PC-9 (cell line): ENCODE results near the gene CBLB. TPM values are rescaled to one million over a fixed set of nuclear protein-coding genes. Genes with fewer than 3 reads are reported as not detected.

Experiments used
- BruUV-seq: library from RNA; stranded (reverse); fragments of 400-500 nt; replicated peaks from 2 replicates; lab custom pipeline; 2021; lab: Mats Ljungman, UMichigan
- CTCF ChIA-PET: fragments of 300-600 bp; sonication (Branson Sonifier 250); formaldehyde crosslinking; loops from one replicate; lab custom pipeline; 2022; ENCODE audit warnings: antibody characterized with exemption; lab: Charles Lee
- POLR2A ChIA-PET: fragments of 300-600 bp; sonication (Branson Sonifier 250); formaldehyde crosslinking; loops from one replicate; lab custom pipeline; 2022; ENCODE audit warnings: antibody characterized with exemption; ENCODE audit not compliant: unreplicated experiment; lab: Charles Lee
- DNase-seq, 2 experiments: peaks; one replicate each; pipeline versions ENCODE4 v3.0.0 to v3.0.0-alpha.2; 2015 to 2022; ENCODE audit warnings: mixed read lengths in 1 of 2
- H2AFZ ChIP-seq: fragments of 200-600 bp; sonication (generic); 2 replicates; pipeline ENCODE4 v1.8.1; 2017; ENCODE audit warnings: antibody characterized with exemption
- H3F3A ChIP-seq: fragments of 200-600 bp; sonication (generic); 2 replicates; pipeline ENCODE4 v1.8.1; 2017; ENCODE audit warnings: antibody characterized with exemption, mild to moderate bottlenecking, low read depth; ENCODE audit not compliant: insufficient read depth
- H3K27ac ChIP-seq: fragments of 200-600 bp; sonication (generic); 2 replicates; pipeline ENCODE4 v1.6.1; 2016; ENCODE audit warnings: mixed run types
- H3K27me3 ChIP-seq: fragments of 200-600 bp; sonication (generic); 2 replicates; pipeline ENCODE4 v1.6.1; 2016; ENCODE audit warnings: low read depth, mixed run types; ENCODE audit not compliant: insufficient read depth
- H3K36me3 ChIP-seq: fragments of 200-600 bp; sonication (generic); 2 replicates; pipeline ENCODE4 v1.6.1; 2016; ENCODE audit warnings: low read depth, mixed run types
- H3K4me1 ChIP-seq: fragments of 200-600 bp; sonication (generic); replicated peaks from 2 replicates; pipeline ENCODE4 v1.6.1; 2016; ENCODE audit warnings: mixed run types; ENCODE audit not compliant: insufficient read depth
- H3K4me2 ChIP-seq: fragments of 200-600 bp; sonication (generic); 2 replicates; pipeline ENCODE4 v1.6.1; 2017; ENCODE audit warnings: mixed run types
- H3K4me3 ChIP-seq: fragments of 200-600 bp; sonication (generic); 2 replicates; pipeline ENCODE4 v1.6.1; 2016; ENCODE audit warnings: mixed run types
- H3K79me2 ChIP-seq: fragments of 200-600 bp; sonication (generic); 2 replicates; pipeline ENCODE4 v1.6.1; 2017; ENCODE audit warnings: low read depth, mixed run types
- H3K9me2 ChIP-seq: fragments of 200-600 bp; sonication (generic); 2 replicates; pipeline ENCODE4 v1.8.1; 2017; ENCODE audit warnings: mild to moderate bottlenecking; ENCODE audit not compliant: insufficient read depth
- H3K9me3 ChIP-seq: fragments of 200-600 bp; sonication (generic); 2 replicates; pipeline ENCODE4 v1.8.1; 2016; ENCODE audit warnings: low read depth; ENCODE audit not compliant: insufficient read depth
- H4K20me1 ChIP-seq: fragments of 200-600 bp; sonication (generic); 2 replicates; pipeline ENCODE4 v1.8.1; 2017; ENCODE audit not compliant: insufficient read depth
- EZH2 ChIP-seq: fragments of 200-600 bp; sonication (generic); IDR thresholded peaks from 2 replicates; pipeline ENCODE4 v1.8.0; 2017; ENCODE audit warnings: antibody characterized with exemption, low read depth
- intact Hi-C: fragments of 100-400 bp; cut with micrococcal nuclease; formaldehyde crosslinking; loops from one replicate; pipeline ENCODE4 v1.10.0; 2022; ENCODE audit not compliant: unreplicated experiment
- total RNA-seq: library from RNA; stranded (reverse); gene quantifications from 2 replicates; pipeline ENCODE4 v1.2.3, GENCODE V29; 2021
- TF ChIP-seq, protein P1 (sequence below): fragments of 200-600 bp; sonication (generic); conservative IDR thresholded peaks from 2 replicates; pipeline ENCODE4 v1.6.1; 2017; ENCODE audit warnings: mixed run types, antibody characterized with exemption, mild to moderate bottlenecking, moderate library complexity

CBLB gene
- total RNA-seq, 1 experiment from 2014 or later = 44.0 TPM

DNA sequence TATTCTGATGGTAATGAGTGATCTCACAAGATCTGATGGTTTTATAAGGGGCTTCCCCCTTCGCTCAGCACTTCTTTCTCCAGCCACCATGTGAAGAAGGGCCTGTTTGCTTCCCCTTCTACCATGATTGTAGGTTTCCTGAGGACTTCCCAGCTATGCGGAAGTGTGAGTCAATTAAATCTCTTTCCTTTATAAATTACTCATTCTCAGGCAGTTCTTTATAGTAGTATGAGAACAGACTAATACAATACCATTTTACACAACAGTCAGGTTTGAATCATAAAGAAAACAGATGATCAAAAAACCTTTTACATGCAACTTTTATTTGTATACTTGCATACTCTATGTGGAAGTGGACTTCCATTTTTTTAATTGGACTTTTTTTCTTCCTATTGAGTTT is 46.7 kb upstream of the CBLB start:
- intact Hi-C loops = no loop called here
- H3K4me3 ChIP-seq = no peak overlapping the region
- BruUV-seq = no TSS peak
- H3F3A ChIP-seq = no peaks in the 10 kb centered on the region
- H3K36me3 ChIP-seq = no peaks in the 10 kb centered on the region
- no peaks in the 10 kb centered on the region for H3K27me3 ChIP-seq
- TF ChIP-seq, protein P1, sequence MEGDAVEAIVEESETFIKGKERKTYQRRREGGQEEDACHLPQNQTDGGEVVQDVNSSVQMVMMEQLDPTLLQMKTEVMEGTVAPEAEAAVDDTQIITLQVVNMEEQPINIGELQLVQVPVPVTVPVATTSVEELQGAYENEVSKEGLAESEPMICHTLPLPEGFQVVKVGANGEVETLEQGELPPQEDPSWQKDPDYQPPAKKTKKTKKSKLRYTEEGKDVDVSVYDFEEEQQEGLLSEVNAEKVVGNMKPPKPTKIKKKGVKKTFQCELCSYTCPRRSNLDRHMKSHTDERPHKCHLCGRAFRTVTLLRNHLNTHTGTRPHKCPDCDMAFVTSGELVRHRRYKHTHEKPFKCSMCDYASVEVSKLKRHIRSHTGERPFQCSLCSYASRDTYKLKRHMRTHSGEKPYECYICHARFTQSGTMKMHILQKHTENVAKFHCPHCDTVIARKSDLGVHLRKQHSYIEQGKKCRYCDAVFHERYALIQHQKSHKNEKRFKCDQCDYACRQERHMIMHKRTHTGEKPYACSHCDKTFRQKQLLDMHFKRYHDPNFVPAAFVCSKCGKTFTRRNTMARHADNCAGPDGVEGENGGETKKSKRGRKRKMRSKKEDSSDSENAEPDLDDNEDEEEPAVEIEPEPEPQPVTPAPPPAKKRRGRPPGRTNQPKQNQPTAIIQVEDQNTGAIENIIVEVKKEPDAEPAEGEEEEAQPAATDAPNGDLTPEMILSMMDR = no peak
- TF ChIP-seq EZH2 = no peak
- no peak for DNase-seq
- H3K9me3 ChIP-seq = no peaks in the 10 kb centered on the region; the same call in 1 of the 2 replicates
- H3K79me2 ChIP-seq = no peaks in the 10 kb centered on the region
- H3K4me1 ChIP-seq = no peaks in the 10 kb centered on the region
- CTCF ChIA-PET = no interaction called here
- H3K9me2 ChIP-seq = peaks cover 6% of the 10 kb centered on the region; the same call in 1 of the 2 replicates
- H3K27ac ChIP-seq = no peak overlapping the region
- no peak overlapping the region for H2AFZ ChIP-seq
- no peak overlapping the region for H3K4me2 ChIP-seq
- no peaks in the 10 kb centered on the region for H4K20me1 ChIP-seq
- POLR2A ChIA-PET = no interaction called here

DNA sequence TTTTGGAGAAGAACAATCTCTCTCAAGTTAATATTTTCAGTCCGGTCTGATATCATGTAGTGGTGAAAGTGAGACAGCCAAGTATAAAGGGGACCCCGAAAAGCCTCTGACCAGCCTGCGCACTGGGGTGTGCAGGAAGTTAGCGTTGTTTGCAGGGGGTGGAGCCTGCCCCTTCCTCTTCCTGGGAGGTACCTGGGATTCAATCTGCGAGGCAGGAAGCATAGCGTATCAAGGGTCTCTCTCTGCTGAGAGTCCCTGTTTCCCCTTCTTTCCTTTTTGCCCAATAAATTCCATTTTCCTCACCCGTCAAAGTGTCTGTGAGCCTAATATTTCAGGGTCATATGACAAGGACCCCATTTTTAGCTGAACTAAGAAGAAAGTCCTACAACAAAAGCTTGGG is 44.8 kb upstream of the CBLB start:
- no peaks in the 10 kb centered on the region for H3K9me3 ChIP-seq
- no peaks in the 10 kb centered on the region for H3K36me3 ChIP-seq
- H3K79me2 ChIP-seq = no peaks in the 10 kb centered on the region
- no peak overlapping the region for H3K27ac ChIP-seq
- intact Hi-C loops = no loop called here
- H3F3A ChIP-seq = no peaks in the 10 kb centered on the region
- no peak overlapping the region for H3K4me3 ChIP-seq
- no TSS peak for BruUV-seq
- H2AFZ ChIP-seq = peak overlapping the region; percentile 52; the same call in 1 of the 2 replicates
- H3K4me1 ChIP-seq = no peaks in the 10 kb centered on the region
- H3K9me2 ChIP-seq = peaks cover 3% of the 10 kb centered on the region; the same call in 1 of the 2 replicates
- H4K20me1 ChIP-seq = no peaks in the 10 kb centered on the region
- no peak overlapping the region for H3K4me2 ChIP-seq
- no peaks in the 10 kb centered on the region for H3K27me3 ChIP-seq
- ChIA-PET POLR2A (no interaction called here), CTCF (no interaction called here)
- no peak for DNase-seq
- TF ChIP-seq, protein P1 = no peak
- no peak for TF ChIP-seq EZH2

DNA sequence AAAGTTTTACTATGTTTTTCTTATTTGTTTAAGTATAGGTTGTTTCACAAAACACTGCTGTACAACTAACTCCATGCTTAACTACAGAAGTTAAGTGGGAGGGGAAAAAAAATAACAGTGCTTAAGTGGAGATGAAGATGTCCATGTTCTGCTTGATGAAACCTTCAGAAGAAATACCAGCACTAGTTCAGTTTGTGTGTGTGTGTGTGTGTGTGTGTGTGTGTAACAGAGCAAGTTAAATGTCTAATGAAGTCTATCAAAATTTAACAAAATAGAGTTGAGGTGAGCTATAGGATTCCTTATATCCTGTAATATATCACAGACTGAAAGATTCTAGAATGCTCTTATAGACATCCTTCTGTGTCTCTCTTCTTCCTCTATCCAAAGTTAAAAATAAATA is 44.1 kb upstream of the CBLB start:
- no peaks in the 10 kb centered on the region for H3K79me2 ChIP-seq
- no peak overlapping the region for H3K27ac ChIP-seq
- no peaks in the 10 kb centered on the region for H3K4me1 ChIP-seq
- no peaks in the 10 kb centered on the region for H3K9me2 ChIP-seq
- TF ChIP-seq, protein P1 = no peak
- no peak for TF ChIP-seq EZH2
- no peak for DNase-seq
- no peaks in the 10 kb centered on the region for H3K36me3 ChIP-seq
- BruUV-seq = no TSS peak
- H2AFZ ChIP-seq = no peak overlapping the region
- H3K4me3 ChIP-seq = no peak overlapping the region
- no peaks in the 10 kb centered on the region for H3F3A ChIP-seq
- H4K20me1 ChIP-seq = no peaks in the 10 kb centered on the region
- H3K4me2 ChIP-seq = no peak overlapping the region
- POLR2A ChIA-PET = no interaction called here
- intact Hi-C loops = no loop called here
- CTCF ChIA-PET = no interaction called here
- no peaks in the 10 kb centered on the region for H3K27me3 ChIP-seq
- H3K9me3 ChIP-seq = no peaks in the 10 kb centered on the region
